Liver (tissue), 3 donors: ENCODE data around the gene FBXO31.

Experiments used
- CTCF ChIP-seq: fragments of 150-350 bp; IDR thresholded peaks from 2 replicates; pipeline ENCODE4 v1.5.1; 2017; ENCODE audit warnings: improper control_type of control experiment, low read depth, low read length; ENCODE audit not compliant: missing input control
- EGR1 ChIP-seq, 2 donors: IDR thresholded peaks; 2 replicates each; pipeline ENCODE4 v1.6.1; 2016 to 2018; ENCODE audit warnings: antibody characterized with exemption in 2 of 2, low read depth in 2 of 2
- GABPA ChIP-seq, 2 donors: IDR thresholded peaks in 1 of 2; conservative IDR thresholded peaks in 1 of 2; 2 replicates each; pipeline ENCODE4 v1.6.1; 2016; ENCODE audit warnings: antibody characterized with exemption in 2 of 2, mild to moderate bottlenecking in 1 of 2, moderate library complexity in 1 of 2
- JUND ChIP-seq, 2 donors: IDR thresholded peaks; 2 replicates each; pipeline ENCODE4 v1.6.1; 2016; ENCODE audit warnings: antibody characterized with exemption in 2 of 2
- MAX ChIP-seq: IDR thresholded peaks from 2 replicates; pipeline ENCODE4 v1.6.1; 2016; ENCODE audit warnings: antibody characterized with exemption
- NR2F2 ChIP-seq: IDR thresholded peaks from 2 replicates; pipeline ENCODE4 v1.6.1; 2016; ENCODE audit warnings: antibody characterized with exemption
- RAD21 ChIP-seq, 2 donors: IDR thresholded peaks; 2 replicates each; pipeline ENCODE4 v1.6.1; 2016; ENCODE audit warnings: antibody characterized with exemption in 2 of 2, mild to moderate bottlenecking in 2 of 2
- REST ChIP-seq: IDR thresholded peaks from 2 replicates; pipeline ENCODE4 v1.6.1; 2016; ENCODE audit warnings: antibody characterized with exemption, mild to moderate bottlenecking
- donor health status: healthy.
- donor health status: healthy.

GRCh38 chr16:87326151-87326571 is 57.4 kb downstream of the FBXO31 start:
- TF ChIP-seq CTCF (no peak), MAX (no peak), JUND (IDR thresholded peaks at IDR 0.05) (no peak), GABPA (IDR thresholded peaks at IDR 0.05 in 1 of 2, conservative IDR thresholded peaks at IDR 0.05 in 1 of 2) (no peak), NR2F2 (no peak), EGR1 (IDR thresholded peaks at IDR 0.05; ENCODE audit: low read depth in 2 of 2) (no peak), REST (no peak), RAD21 (IDR thresholded peaks at IDR 0.05) (no peak)
